T-helper 1 cell treated with Interleukin-12 subunit alpha and Interleukin-12 subunit beta and Interleukin-4 antibody, amounts not matched to agents 30 μg/mL and 1 μg/mL, for 36 hours (primary cell): Measurements from ENCODE around the gene NHEJ1.

Experiments
- H3K27ac Mint-ChIP-seq: one replicate; pipeline ENCODE4 v1.8.0; 2021; ENCODE audit warnings: mild to moderate bottlenecking, mixed read lengths
- H3K27me3 Mint-ChIP-seq: one replicate; pipeline ENCODE4 v1.8.0; 2021; ENCODE audit warnings: low read depth, mixed read lengths
- H3K36me3 Mint-ChIP-seq: one replicate; pipeline ENCODE4 v1.8.0; 2021; ENCODE audit warnings: low read depth, mixed read lengths
- H3K4me1 Mint-ChIP-seq: one replicate; pipeline ENCODE4 v1.8.0; 2021; ENCODE audit warnings: low read depth, mixed read lengths
- H3K4me3 Mint-ChIP-seq: one replicate; pipeline ENCODE4 v1.8.0; 2021; ENCODE audit warnings: mild to moderate bottlenecking, moderate library complexity, mixed read lengths
- H3K9me3 Mint-ChIP-seq: one replicate; pipeline ENCODE4 v1.8.0; 2021; ENCODE audit warnings: mixed read lengths

Gene NHEJ1

GRCh38 chr2:219038600-219038999, 122.0 kb downstream of the NHEJ1 start:
- no peaks in the 10 kb centered on the region for H3K36me3 Mint-ChIP-seq
- H3K27me3 Mint-ChIP-seq = peaks cover 67% of the 10 kb centered on the region
- H3K4me1 Mint-ChIP-seq = peaks cover 6% of the 10 kb centered on the region
- no peak overlapping the region for H3K4me3 Mint-ChIP-seq
- no peak overlapping the region for H3K27ac Mint-ChIP-seq
- no peaks in the 10 kb centered on the region for H3K9me3 Mint-ChIP-seq

DNA sequence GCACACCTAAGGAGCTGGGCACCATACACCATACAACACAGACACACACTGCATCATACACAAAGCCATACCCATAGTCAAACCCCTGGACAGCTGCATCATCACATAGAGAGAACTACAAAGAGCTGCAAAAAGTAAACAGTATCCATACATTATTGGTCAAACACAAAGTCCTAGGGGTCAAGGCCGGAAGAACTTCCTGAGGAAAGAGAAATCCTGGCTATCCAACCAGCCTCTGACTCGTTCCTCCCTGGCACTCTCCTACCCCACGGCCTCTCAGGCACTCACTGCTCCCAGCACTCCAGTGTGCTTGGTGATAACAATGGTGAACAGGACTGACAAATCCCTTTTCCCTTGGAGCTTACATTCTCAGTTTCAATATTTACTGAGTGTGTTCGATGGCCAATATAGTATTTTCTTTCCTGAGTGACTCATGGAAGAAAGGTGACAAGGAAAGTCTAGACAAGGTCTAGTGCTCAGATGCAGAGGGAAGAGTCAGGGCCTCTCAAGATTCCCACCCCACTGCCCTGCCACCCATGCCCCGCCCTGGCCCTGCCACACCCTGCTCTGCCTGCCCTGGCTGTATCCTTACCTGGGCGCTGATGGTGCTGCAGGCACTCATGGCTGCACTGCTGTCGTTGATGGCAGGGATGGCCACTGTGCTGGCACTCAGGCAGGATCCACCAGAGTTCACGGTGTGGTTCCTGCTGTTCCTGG, 122.7 kb downstream of the NHEJ1 start:
- no peak overlapping the region for H3K4me3 Mint-ChIP-seq
- peaks cover 6% of the 10 kb centered on the region for H3K4me1 Mint-ChIP-seq
- H3K27me3 Mint-ChIP-seq = peaks cover 70% of the 10 kb centered on the region
- no peaks in the 10 kb centered on the region for H3K36me3 Mint-ChIP-seq
- H3K27ac Mint-ChIP-seq = no peak overlapping the region
- no peaks in the 10 kb centered on the region for H3K9me3 Mint-ChIP-seq

- Mint-ChIP-seq H3K9me3 (no peaks in the 10 kb centered on the region), H3K36me3 (no peaks in the 10 kb centered on the region), H3K27ac (no peak overlapping the region), H3K4me1 (no peaks in the 10 kb centered on the region), H3K27me3 (peaks cover 51% of the 10 kb centered on the region), H3K4me3 (no peak overlapping the region)
These were observed 124.7 kb downstream of the NHEJ1 start for GRCh38 chr2:219035942-219036341.

DNA sequence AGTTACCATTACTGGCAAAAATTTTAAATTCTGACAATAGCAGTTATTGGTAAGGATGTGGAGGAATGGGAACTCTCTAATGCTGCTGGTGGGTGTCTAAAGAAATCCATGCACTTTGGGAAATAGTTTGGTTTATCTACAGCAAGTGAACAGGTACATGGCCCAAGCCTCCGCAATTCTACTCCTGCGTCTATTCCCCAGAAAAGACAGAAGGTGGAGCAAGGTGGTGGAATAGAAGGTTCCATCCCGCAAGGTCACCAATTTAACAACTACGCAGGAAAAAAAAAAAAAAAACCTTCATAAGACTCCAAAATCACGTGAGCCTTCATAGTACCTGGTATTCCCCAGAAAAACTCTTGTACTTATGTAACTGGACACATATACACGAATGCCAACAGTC, 125.8 kb downstream of the NHEJ1 start:
- Mint-ChIP-seq H3K27ac (no peak overlapping the region), H3K27me3 (peaks cover 40% of the 10 kb centered on the region), H3K4me1 (no peaks in the 10 kb centered on the region), H3K4me3 (no peak overlapping the region), H3K36me3 (no peaks in the 10 kb centered on the region), H3K9me3 (no peaks in the 10 kb centered on the region)

GRCh38 chr2:219032051-219032745, 128.4 kb downstream of the NHEJ1 start:
- no peak overlapping the region for H3K27ac Mint-ChIP-seq
- H3K36me3 Mint-ChIP-seq = no peaks in the 10 kb centered on the region
- peaks cover 32% of the 10 kb centered on the region for H3K27me3 Mint-ChIP-seq
- no peaks in the 10 kb centered on the region for H3K4me1 Mint-ChIP-seq
- H3K4me3 Mint-ChIP-seq = no peak overlapping the region
- no peaks in the 10 kb centered on the region for H3K9me3 Mint-ChIP-seq

GRCh38 chr2:219031005-219031738, 129.4 kb downstream of the NHEJ1 start:
- H3K4me3 Mint-ChIP-seq = no peak overlapping the region
- no peaks in the 10 kb centered on the region for H3K36me3 Mint-ChIP-seq
- H3K9me3 Mint-ChIP-seq = no peaks in the 10 kb centered on the region
- H3K4me1 Mint-ChIP-seq = no peaks in the 10 kb centered on the region
- H3K27me3 Mint-ChIP-seq = peaks cover 31% of the 10 kb centered on the region
- no peak overlapping the region for H3K27ac Mint-ChIP-seq

- Mint-ChIP-seq H3K9me3 (no peaks in the 10 kb centered on the region), H3K4me3 (no peak overlapping the region), H3K27me3 (peaks cover 23% of the 10 kb centered on the region), H3K27ac (no peak overlapping the region), H3K36me3 (no peaks in the 10 kb centered on the region), H3K4me1 (no peaks in the 10 kb centered on the region)
These were observed 130.3 kb downstream of the NHEJ1 start for GRCh38 chr2:219030177-219030940.

- no peaks in the 10 kb centered on the region for H3K36me3 Mint-ChIP-seq
- no peaks in the 10 kb centered on the region for H3K9me3 Mint-ChIP-seq
- no peaks in the 10 kb centered on the region for H3K4me1 Mint-ChIP-seq
- H3K27me3 Mint-ChIP-seq = peaks cover 18% of the 10 kb centered on the region
- no peak overlapping the region for H3K27ac Mint-ChIP-seq
- H3K4me3 Mint-ChIP-seq = no peak overlapping the region
These were observed 130.8 kb downstream of the NHEJ1 start for GRCh38 chr2:219029829-219030165.

DNA sequence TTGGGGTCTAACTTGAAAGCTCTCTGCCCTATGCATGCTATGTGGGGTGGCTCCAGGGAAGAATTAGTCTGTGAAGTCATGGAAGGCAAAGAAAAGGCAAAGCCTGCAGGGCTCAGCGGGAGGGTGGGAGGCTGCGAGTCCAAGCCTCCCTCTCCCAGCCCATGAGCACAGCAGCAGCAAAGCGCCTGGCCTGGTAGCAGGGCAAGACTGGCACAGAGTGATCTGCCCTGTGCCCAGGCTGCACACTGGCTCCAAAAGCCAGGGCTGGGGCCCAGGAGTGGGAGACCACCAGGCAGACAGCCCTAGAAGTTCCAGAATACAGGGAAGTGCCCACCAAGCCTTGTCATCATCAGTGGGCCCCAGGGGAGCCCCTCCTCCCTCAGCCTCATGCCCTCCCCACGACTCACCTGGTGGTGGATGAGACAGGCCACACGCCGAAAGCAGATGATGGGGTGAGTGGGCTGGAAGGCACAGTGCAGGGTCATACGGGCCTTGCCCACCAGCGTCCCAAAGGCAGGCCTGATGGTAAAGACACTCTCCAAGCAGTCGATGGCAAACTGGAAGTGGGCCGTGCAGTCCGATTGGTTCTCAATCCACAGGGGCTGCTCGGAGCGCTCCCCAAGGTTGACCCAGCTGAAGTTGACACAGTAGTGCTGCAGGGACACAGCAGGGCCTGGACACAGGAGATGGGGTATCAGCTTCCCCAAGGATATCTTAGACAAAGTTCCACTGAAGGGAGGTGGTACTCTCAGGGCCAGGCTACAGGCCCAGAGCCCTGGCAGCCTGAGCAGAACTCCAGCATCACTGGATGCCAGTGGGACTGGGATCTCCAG, 131.4 kb downstream of the NHEJ1 start:
- Mint-ChIP-seq H3K27me3 (peaks cover 12% of the 10 kb centered on the region), H3K4me3 (no peak overlapping the region), H3K27ac (no peak overlapping the region), H3K4me1 (no peaks in the 10 kb centered on the region), H3K36me3 (no peaks in the 10 kb centered on the region), H3K9me3 (no peaks in the 10 kb centered on the region)

GRCh38 chr2:219028141-219028540, 132.5 kb downstream of the NHEJ1 start:
- no peaks in the 10 kb centered on the region for H3K9me3 Mint-ChIP-seq
- no peak overlapping the region for H3K27ac Mint-ChIP-seq
- peaks cover 2% of the 10 kb centered on the region for H3K27me3 Mint-ChIP-seq
- no peaks in the 10 kb centered on the region for H3K4me1 Mint-ChIP-seq
- no peak overlapping the region for H3K4me3 Mint-ChIP-seq
- H3K36me3 Mint-ChIP-seq = no peaks in the 10 kb centered on the region

- H3K4me3 Mint-ChIP-seq = no peak overlapping the region
These were observed 133.0 kb downstream of the NHEJ1 start for GRCh38 chr2:219027511-219028055.

DNA sequence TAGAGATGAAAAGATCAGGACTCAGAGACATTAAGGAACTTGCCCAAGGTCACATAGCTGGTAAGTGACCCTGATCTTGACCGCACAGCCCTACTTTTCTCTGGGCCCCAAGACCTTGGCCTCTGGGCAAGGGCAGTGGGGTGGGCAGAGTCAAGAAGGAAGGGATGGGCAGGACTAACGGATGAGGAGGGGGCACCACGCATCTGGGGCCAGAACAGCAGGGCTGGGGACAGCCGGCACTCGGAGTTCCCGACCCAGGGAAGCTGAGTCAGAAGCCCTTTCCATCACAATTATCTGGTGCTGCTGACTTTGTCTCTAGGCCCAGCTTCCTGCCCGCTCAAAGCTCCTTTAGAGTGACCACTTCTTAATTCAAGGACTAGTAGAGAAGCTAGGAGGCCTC, 133.7 kb downstream of the NHEJ1 start:
- H3K4me1 Mint-ChIP-seq = no peaks in the 10 kb centered on the region
- H3K27me3 Mint-ChIP-seq = no peaks in the 10 kb centered on the region

More at GRCh38 chr2:219027511-219028055, 133.0 kb downstream of the NHEJ1 start:
- no peaks in the 10 kb centered on the region for H3K36me3 Mint-ChIP-seq
- H3K4me1 Mint-ChIP-seq = no peaks in the 10 kb centered on the region
- H3K27me3 Mint-ChIP-seq = no peaks in the 10 kb centered on the region
- H3K9me3 Mint-ChIP-seq = no peaks in the 10 kb centered on the region
- H3K27ac Mint-ChIP-seq = no peak overlapping the region

DNA sequence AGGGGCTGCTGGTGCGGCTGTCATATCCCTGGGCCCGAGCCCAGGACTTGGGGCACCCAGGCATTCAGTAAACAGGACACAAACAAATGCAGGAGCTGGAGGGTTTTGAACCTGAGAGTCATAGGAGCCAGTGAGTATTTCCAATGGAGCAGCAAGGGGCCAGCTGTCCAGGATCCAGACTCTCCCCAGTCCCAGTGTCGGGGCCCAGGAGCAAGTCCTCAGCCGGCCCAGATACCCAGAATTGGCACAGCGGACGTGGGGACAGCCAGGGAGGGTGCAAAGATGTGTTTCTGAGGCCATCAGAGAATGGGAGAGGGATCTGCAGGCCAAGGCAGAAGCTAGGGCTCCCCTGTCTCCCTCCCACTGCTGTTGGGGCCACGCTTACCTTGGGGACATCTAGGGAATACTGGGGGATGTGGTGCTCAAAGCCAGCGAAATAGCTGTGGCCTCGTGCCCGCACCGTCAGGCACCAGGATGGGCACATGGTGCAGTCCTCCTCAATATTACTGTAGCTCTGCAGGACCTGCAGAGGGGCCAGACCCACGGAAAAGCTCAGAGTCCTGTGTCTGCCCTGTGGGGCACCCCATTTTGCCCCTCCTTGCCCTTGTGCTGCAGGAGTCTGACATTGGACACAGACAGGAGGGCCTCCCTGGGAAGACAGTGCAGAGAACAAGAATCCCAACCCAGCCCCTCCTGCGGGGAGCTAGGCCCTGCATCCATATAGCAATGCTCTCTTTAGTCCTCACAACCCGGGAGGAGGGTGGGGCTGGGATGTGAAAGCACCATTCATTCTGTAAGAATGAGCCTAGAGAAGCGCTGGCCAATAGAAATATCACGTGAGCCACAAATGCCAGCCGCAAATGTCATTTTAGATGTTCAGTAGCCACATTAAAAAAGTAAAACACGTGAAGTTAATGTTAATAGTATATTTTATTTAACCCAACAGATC, 134.7 kb downstream of the NHEJ1 start:
- Mint-ChIP-seq H3K27ac (no peak overlapping the region), H3K4me1 (no peaks in the 10 kb centered on the region), H3K36me3 (no peaks in the 10 kb centered on the region), H3K4me3 (no peak overlapping the region), H3K9me3 (no peaks in the 10 kb centered on the region), H3K27me3 (no peaks in the 10 kb centered on the region)

More for the DNA sequence above, 133.7 kb downstream of the NHEJ1 start:
- Mint-ChIP-seq H3K4me3 (no peak overlapping the region), H3K9me3 (no peaks in the 10 kb centered on the region), H3K27ac (no peak overlapping the region), H3K36me3 (no peaks in the 10 kb centered on the region)
